Caco-2 (cell line): ENCODE data around the gene RNF112. TPM values are rescaled to one million over a fixed set of nuclear protein-coding genes. Genes with fewer than 3 reads are reported as not detected.

ENCODE experiments used
- BruUV-seq: library from RNA; stranded (reverse); fragments of 400-500 nt; replicated peaks from 2 replicates; lab custom pipeline; 2021; lab: Mats Ljungman, UMichigan
- CTCF ChIA-PET: fragments of 300-600 bp; sonication (Branson Sonifier 250); formaldehyde crosslinking; loops from one replicate; lab custom pipeline; 2022; ENCODE audit warnings: antibody characterized with exemption; lab: Charles Lee
- POLR2A ChIA-PET: fragments of 300-600 bp; sonication (Branson Sonifier 250); formaldehyde crosslinking; loops from one replicate; lab custom pipeline; 2022; ENCODE audit warnings: antibody characterized with exemption; lab: Charles Lee
- DNase-seq, 2 experiments: peaks; one replicate each; pipeline versions ENCODE4 v3.0.0 to v3.0.0-alpha.2; 2020 to 2022
- H3K27me3 ChIP-seq: replicated peaks from 2 replicates; pipeline ENCODE4 v1.6.0; 2011; ENCODE audit warnings: low read length; ENCODE audit not compliant: control insufficient read depth, insufficient read depth
- H3K36me3 ChIP-seq: 2 replicates; pipeline ENCODE4 v1.5.1; 2011; ENCODE audit warnings: low read length; ENCODE audit not compliant: control insufficient read depth, insufficient read depth
- H3K4me1 ChIP-seq: fragments of 250-450 bp; sonication (Bioruptor Pico); 2 replicates; pipeline ENCODE4 v1.5.1; 2020; ENCODE audit warnings: mild to moderate bottlenecking
- H3K4me3 ChIP-seq: 2 replicates; pipeline ENCODE4 v1.5.1; 2011; ENCODE audit warnings: low read depth, mild to moderate bottlenecking, control low read depth, low read length
- H3K9me3 ChIP-seq: fragments of 250-450 bp; sonication (Bioruptor Pico); 2 replicates; pipeline ENCODE4 v1.5.1; 2020; ENCODE audit warnings: mild to moderate bottlenecking, moderate library complexity
- H3K27ac Mint-ChIP-seq: one replicate; pipeline ENCODE4 v1.8.0; 2022; ENCODE audit warnings: mixed read lengths; ENCODE audit not compliant: unreplicated experiment
- H3K27me3 Mint-ChIP-seq: one replicate; pipeline ENCODE4 v1.8.0; 2022; ENCODE audit warnings: mixed read lengths; ENCODE audit not compliant: insufficient read depth, unreplicated experiment
- H3K36me3 Mint-ChIP-seq: one replicate; pipeline ENCODE4 v1.8.0; 2022; ENCODE audit warnings: mild to moderate bottlenecking, mixed read lengths; ENCODE audit not compliant: insufficient read depth, unreplicated experiment
- H3K4me1 Mint-ChIP-seq: one replicate; pipeline ENCODE4 v1.8.0; 2022; ENCODE audit warnings: low read depth, mixed read lengths; ENCODE audit not compliant: unreplicated experiment
- H3K4me3 Mint-ChIP-seq: one replicate; pipeline ENCODE4 v1.8.0; 2022; ENCODE audit warnings: mild to moderate bottlenecking, moderate library complexity, mixed read lengths; ENCODE audit not compliant: unreplicated experiment
- H3K9me3 Mint-ChIP-seq: one replicate; pipeline ENCODE4 v1.8.0; 2022; ENCODE audit warnings: mixed read lengths; ENCODE audit not compliant: unreplicated experiment
- CTCF ChIP-seq, 2 experiments: fragments of 200-600 bp in 1 of 2; IDR thresholded peaks; 1 replicate in 1 of 2; 2 replicates in 1 of 2; pipeline versions ENCODE4 v1.5.1 to v1.8.0; 2011 to 2022; ENCODE audit warnings: antibody characterized with exemption in 1 of 2, control low read depth in 1 of 2, inconsistent platforms in 1 of 2, low read depth in 1 of 2, low read length in 1 of 2, mild to moderate bottlenecking in 1 of 2, moderate library complexity in 1 of 2; ENCODE audit not compliant: insufficient read depth in 1 of 2, severe bottlenecking in 1 of 2, unreplicated experiment in 1 of 2
- intact Hi-C: fragments of 100-400 bp; cut with micrococcal nuclease; formaldehyde crosslinking; loops from one replicate; pipeline ENCODE4 v1.10.0; 2022; ENCODE audit not compliant: unreplicated experiment
- total RNA-seq: library from RNA; stranded (reverse); gene quantifications from 2 replicates; pipeline ENCODE4 v1.2.3, GENCODE V29; 2022

RNF112 gene
- total RNA-seq, 1 experiment from 2014 or later, result not detected

- POLR2A ChIA-PET, result no interaction called here
- no peak for TF ChIP-seq CTCF (IDR thresholded peaks at IDR 0.05; ENCODE audit: insufficient read depth in 1 of 2, low read depth in 1 of 2, low read length in 1 of 2, severe bottlenecking in 1 of 2, unreplicated experiment in 1 of 2)
Observed at GRCh38 chr17:19403021-19403420, 8.0 kb upstream of the RNF112 start.

GRCh38 chr17:19404264-19404663 is 6.8 kb upstream of the RNF112 start:
- H3K4me3 Mint-ChIP-seq, result no peak overlapping the region
- H3K9me3 Mint-ChIP-seq, result no peaks in the 10 kb centered on the region
- no peak for DNase-seq
- ChIA-PET POLR2A (no interaction called here), CTCF (no interaction called here)
- intact Hi-C loops, result no loop called here
- Histone ChIP-seq H3K9me3 (no peaks in the 10 kb centered on the region), H3K4me1 (no peaks in the 10 kb centered on the region), H3K36me3 (no peaks in the 10 kb centered on the region), H3K4me3 (no peak overlapping the region), H3K27me3 (no peaks in the 10 kb centered on the region)
- H3K36me3 Mint-ChIP-seq, result no peaks in the 10 kb centered on the region
- H3K4me1 Mint-ChIP-seq, result no peaks in the 10 kb centered on the region
- no peak for TF ChIP-seq CTCF (IDR thresholded peaks at IDR 0.05; ENCODE audit: insufficient read depth in 1 of 2, low read depth in 1 of 2, low read length in 1 of 2, severe bottlenecking in 1 of 2, unreplicated experiment in 1 of 2)
- BruUV-seq, result no TSS peak
- no peak overlapping the region for H3K27ac Mint-ChIP-seq
- H3K27me3 Mint-ChIP-seq, result peaks cover 3% of the 10 kb centered on the region

More at GRCh38 chr17:19403021-19403420, 8.0 kb upstream of the RNF112 start:
- Histone ChIP-seq H3K27me3 (no peaks in the 10 kb centered on the region), H3K4me1 (no peaks in the 10 kb centered on the region), H3K9me3 (no peaks in the 10 kb centered on the region), H3K4me3 (no peak overlapping the region), H3K36me3 (no peaks in the 10 kb centered on the region)
- CTCF ChIA-PET, result no interaction called here
- no peaks in the 10 kb centered on the region for H3K9me3 Mint-ChIP-seq
- no peak overlapping the region for H3K27ac Mint-ChIP-seq
- no peak overlapping the region for H3K4me3 Mint-ChIP-seq
- no peak for DNase-seq
- intact Hi-C loops, result no loop called here
- no TSS peak for BruUV-seq
- no peaks in the 10 kb centered on the region for H3K36me3 Mint-ChIP-seq
- no peaks in the 10 kb centered on the region for H3K4me1 Mint-ChIP-seq
- peaks cover 3% of the 10 kb centered on the region for H3K27me3 Mint-ChIP-seq

GRCh38 chr17:19405114-19405513 is 5.9 kb upstream of the RNF112 start:
- H3K27me3 Mint-ChIP-seq, result peaks cover 3% of the 10 kb centered on the region
- CTCF ChIA-PET, result no interaction called here
- no peaks in the 10 kb centered on the region for H3K36me3 Mint-ChIP-seq
- intact Hi-C loops, result loop anchor here (5.0 kb wide), 1 partner anchor 42 kb away; no protein-coding TSS in a partner anchor
- no peaks in the 10 kb centered on the region for H3K9me3 Mint-ChIP-seq
- DNase-seq, result peak in 1 of 2 experiments; percentile 1
- no peaks in the 10 kb centered on the region for H3K27me3 ChIP-seq
- POLR2A ChIA-PET, result interaction anchor here (0.6 kb wide), 1 partner anchor 28 kb away, joined by 3 read pairs; no protein-coding TSS in a partner anchor
- no peak overlapping the region for H3K4me3 Mint-ChIP-seq
- TF ChIP-seq CTCF (IDR thresholded peaks at IDR 0.05; ENCODE audit: insufficient read depth in 1 of 2, low read depth in 1 of 2, low read length in 1 of 2, severe bottlenecking in 1 of 2, unreplicated experiment in 1 of 2), result no peak
- H3K9me3 ChIP-seq, result no peaks in the 10 kb centered on the region
- H3K36me3 ChIP-seq, result no peaks in the 10 kb centered on the region
- H3K4me1 Mint-ChIP-seq, result peaks cover 2% of the 10 kb centered on the region
- BruUV-seq, result no TSS peak
- H3K4me3 ChIP-seq, result no peak overlapping the region
- no peaks in the 10 kb centered on the region for H3K4me1 ChIP-seq
- H3K27ac Mint-ChIP-seq, result no peak overlapping the region
